Upper lobe of right lung (tissue), 1 donor: ENCODE results near the gene PRKCZ. TPM values are rescaled to one million over a fixed set of nuclear protein-coding genes. Genes with fewer than 3 reads are reported as not detected.

Experiments used
- ATAC-seq: fragments of 200-7000 bp; cut with Tn5 transposase; one replicate; pipeline ENCODE4 v1.9.1; 2020; ENCODE audit warnings: mild to moderate bottlenecking, moderate library complexity
- DNase-seq: peaks from one replicate; pipeline ENCODE4 v3.0.0-alpha.2; 2020
- H3K27ac ChIP-seq: fragments of 200-600 bp; one replicate; pipeline ENCODE4 v1.8.0; 2022
- H3K27me3 ChIP-seq: fragments of 200-600 bp; one replicate; pipeline ENCODE4 v1.8.0; 2022; ENCODE audit warnings: mild to moderate bottlenecking
- H3K36me3 ChIP-seq: fragments of 200-600 bp; one replicate; pipeline ENCODE4 v1.8.0; 2022
- H3K4me1 ChIP-seq: fragments of 200-600 bp; one replicate; pipeline ENCODE4 v1.8.0; 2022
- H3K4me3 ChIP-seq: fragments of 200-600 bp; one replicate; pipeline ENCODE4 v1.8.0; 2022; ENCODE audit warnings: mild to moderate bottlenecking
- H3K9me3 ChIP-seq: fragments of 200-600 bp; one replicate; pipeline ENCODE4 v1.8.0; 2022
- intact Hi-C: fragments of 100-400 bp; cut with DNase I; formaldehyde crosslinking; loops from one replicate; pipeline ENCODE4 v1.11.0; 2022
- long read RNA-seq: library from polyadenylated mRNA; unstranded; transcript quantifications from one replicate; pipeline ENCODE4 v2.0.0, GENCODE V29; 2021
- total RNA-seq: library from RNA; stranded (reverse); fragmentation: NEBNext Ultra II Directional; extraction: Animal tissue kit (Norgen Biotek cat#: 25700); gene quantifications from one replicate; pipeline ENCODE4 v1.2.1, GENCODE V29; 2021
- TF ChIP-seq, protein P1 (sequence below): fragments of 200-600 bp; IDR thresholded peaks from one replicate; pipeline ENCODE4 v1.8.0; 2022; ENCODE audit warnings: antibody characterized with exemption
- donor health status: DM: no; HTN: yes; CAD: no; lungs with severe emphysema.

PRKCZ gene
- 121 TPM for total RNA-seq
- long read RNA-seq, transcript PRKCZ-201 (18 exons, 2,326 nt) = major isoform, 161 of 275 reads
- long read RNA-seq, partial matches to known transcripts = 20 of 275 reads
- long read RNA-seq, other reads (novel, unspliced or antisense) = 93 of 275 reads

DNA sequence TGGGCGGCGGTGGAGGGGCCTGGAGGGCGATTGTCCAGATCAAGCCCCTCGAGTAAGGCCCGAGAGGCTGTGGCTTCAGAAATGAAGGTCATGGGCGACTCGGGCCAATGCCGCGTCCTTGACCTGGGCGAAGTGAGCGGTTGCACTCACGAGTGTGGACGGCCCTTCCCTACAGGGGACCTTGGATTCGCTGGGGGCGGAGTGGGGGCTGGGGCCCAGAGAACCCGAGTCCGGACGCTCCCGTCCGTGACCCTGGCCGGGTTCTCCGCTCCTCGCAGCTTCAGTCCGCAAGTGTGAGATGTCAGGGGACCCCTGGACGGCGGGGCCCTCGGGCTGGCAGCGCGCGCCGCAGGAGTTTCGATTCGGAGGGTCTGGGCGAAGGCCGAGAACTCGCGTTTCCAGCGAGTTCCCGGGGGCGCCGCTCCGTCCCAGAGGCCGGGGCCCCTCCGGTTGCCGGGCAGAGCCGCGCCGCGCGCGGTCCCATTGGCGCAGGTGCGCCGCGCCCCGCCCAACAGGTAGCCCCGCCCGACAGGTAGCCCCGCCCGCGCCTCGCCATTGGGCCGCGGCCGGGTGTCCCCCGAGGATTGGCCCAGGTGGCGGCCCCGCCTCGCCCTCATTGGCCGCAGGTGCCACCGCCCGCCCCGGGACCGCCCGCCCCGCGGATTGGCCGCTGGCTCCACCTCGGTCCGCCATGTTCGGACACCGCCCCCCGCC lies at the start of gene PRKCZ:
PRKCZ (plus strand) TSS at position 694 of the 714 bp plus-strand sequence. CDS start 220 bp downstream, outside the sequence.
- DNase-seq (peak; percentile 98), ATAC-seq (peak; percentile 90)
- Histone ChIP-seq H3K4me1 (peaks cover 24% of the 10 kb centered on the region), H3K4me3 (peak within 1 kb of the TSS; percentile 63), H3K27me3 (peaks cover 3% of the 10 kb centered on the region), H3K27ac (peak within 1 kb of the TSS; percentile 84), H3K9me3 (no peaks in the 10 kb centered on the region), H3K36me3 (no peaks in the 10 kb centered on the region)
- intact Hi-C loops = no loop called here
- TF ChIP-seq, protein P1, sequence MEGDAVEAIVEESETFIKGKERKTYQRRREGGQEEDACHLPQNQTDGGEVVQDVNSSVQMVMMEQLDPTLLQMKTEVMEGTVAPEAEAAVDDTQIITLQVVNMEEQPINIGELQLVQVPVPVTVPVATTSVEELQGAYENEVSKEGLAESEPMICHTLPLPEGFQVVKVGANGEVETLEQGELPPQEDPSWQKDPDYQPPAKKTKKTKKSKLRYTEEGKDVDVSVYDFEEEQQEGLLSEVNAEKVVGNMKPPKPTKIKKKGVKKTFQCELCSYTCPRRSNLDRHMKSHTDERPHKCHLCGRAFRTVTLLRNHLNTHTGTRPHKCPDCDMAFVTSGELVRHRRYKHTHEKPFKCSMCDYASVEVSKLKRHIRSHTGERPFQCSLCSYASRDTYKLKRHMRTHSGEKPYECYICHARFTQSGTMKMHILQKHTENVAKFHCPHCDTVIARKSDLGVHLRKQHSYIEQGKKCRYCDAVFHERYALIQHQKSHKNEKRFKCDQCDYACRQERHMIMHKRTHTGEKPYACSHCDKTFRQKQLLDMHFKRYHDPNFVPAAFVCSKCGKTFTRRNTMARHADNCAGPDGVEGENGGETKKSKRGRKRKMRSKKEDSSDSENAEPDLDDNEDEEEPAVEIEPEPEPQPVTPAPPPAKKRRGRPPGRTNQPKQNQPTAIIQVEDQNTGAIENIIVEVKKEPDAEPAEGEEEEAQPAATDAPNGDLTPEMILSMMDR = no peak

DNA sequence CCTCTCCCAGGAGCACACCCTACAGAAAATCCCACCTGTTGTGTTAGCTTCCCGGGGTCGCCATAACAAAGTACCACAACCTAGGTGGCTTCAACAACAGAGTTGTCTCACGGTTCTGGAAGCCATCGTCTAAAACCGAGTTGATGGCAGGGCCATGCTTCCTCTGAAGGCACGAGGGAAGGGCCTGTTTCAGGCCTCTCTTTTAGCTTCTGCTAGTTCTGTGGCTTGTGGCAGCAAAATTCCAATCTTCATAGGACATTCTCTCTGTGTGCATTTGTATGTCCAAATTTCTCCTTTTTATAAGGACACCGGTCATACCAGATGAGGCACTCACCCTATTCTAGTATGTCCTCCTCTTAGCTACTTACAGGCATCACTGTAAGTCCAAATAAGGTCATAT lies 49.8 kb upstream of the PRKCZ start:
- no peaks in the 10 kb centered on the region for H3K9me3 ChIP-seq
- ATAC-seq = no peak
- TF ChIP-seq, protein P1 = no peak
- DNase-seq = no peak
- peaks cover 31% of the 10 kb centered on the region for H3K27me3 ChIP-seq
- intact Hi-C loops = no loop called here
- H3K36me3 ChIP-seq = no peaks in the 10 kb centered on the region
- peaks cover 4% of the 10 kb centered on the region for H3K4me1 ChIP-seq
- H3K4me3 ChIP-seq = no peak overlapping the region
- no peak overlapping the region for H3K27ac ChIP-seq

DNA sequence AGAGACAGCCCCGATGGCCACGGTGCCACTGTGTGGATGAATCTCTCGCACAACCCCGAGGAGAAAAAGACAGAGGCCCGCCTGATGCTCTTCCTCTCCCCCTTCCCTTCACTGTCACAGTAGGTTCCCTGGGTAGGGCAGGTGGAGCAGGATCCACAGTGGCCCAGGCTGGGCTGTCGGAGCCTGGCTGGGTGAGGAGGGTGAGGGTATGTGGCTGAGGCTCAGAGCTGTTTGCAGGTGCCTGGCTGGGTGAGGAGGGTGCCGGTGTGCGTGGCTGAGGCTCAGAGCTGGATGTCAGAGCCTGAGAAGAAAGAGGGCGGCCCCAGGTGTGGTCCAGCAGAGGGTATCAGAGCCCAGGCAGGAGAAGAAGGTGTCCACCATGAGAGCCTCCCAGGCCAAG lies 49.4 kb upstream of the PRKCZ start:
- no peaks in the 10 kb centered on the region for H3K36me3 ChIP-seq
- peaks cover 4% of the 10 kb centered on the region for H3K4me1 ChIP-seq
- TF ChIP-seq, protein P1 = no peak
- no peaks in the 10 kb centered on the region for H3K9me3 ChIP-seq
- no peak for ATAC-seq
- no peak for DNase-seq
- intact Hi-C loops = no loop called here
- no peak overlapping the region for H3K27ac ChIP-seq
- no peak overlapping the region for H3K4me3 ChIP-seq
- H3K27me3 ChIP-seq = peaks cover 32% of the 10 kb centered on the region

DNA sequence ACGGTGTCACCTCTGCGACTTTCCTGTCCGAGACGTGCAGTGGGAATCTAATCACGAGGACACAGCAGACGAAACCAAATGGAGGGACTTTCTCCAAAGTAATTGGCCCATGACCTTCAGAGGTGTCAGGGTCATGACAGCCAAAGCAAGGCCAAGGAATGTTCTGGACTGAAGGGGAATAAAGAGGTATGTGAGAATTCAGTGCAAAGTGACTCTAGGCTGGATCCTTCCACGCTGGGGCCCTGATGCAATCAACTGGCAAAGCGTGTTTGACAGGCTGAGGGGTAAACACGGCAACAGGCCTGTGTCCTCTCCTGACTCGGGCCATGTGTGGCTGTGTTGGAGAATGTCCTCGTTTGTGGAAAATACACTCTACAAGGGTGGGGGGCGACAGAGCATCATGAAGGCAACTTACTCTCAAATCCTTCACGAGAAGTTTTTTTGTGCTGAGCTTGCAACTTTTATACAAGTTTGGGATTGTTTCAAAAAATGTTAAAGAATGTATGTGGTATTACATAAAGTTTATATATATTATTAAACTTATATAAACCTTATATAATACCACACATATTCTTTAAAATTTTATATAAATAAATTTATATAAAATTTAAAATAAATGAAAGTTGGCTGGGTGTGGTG lies 48.3 kb upstream of the PRKCZ start:
- H3K27me3 ChIP-seq = peaks cover 32% of the 10 kb centered on the region
- no peak overlapping the region for H3K4me3 ChIP-seq
- H3K36me3 ChIP-seq = no peaks in the 10 kb centered on the region
- H3K9me3 ChIP-seq = no peaks in the 10 kb centered on the region
- intact Hi-C loops = no loop called here
- peaks cover 4% of the 10 kb centered on the region for H3K4me1 ChIP-seq
- DNase-seq = peak; percentile 76
- no peak overlapping the region for H3K27ac ChIP-seq
- peak; percentile 86 for ATAC-seq
- TF ChIP-seq, protein P1 = no peak

DNA sequence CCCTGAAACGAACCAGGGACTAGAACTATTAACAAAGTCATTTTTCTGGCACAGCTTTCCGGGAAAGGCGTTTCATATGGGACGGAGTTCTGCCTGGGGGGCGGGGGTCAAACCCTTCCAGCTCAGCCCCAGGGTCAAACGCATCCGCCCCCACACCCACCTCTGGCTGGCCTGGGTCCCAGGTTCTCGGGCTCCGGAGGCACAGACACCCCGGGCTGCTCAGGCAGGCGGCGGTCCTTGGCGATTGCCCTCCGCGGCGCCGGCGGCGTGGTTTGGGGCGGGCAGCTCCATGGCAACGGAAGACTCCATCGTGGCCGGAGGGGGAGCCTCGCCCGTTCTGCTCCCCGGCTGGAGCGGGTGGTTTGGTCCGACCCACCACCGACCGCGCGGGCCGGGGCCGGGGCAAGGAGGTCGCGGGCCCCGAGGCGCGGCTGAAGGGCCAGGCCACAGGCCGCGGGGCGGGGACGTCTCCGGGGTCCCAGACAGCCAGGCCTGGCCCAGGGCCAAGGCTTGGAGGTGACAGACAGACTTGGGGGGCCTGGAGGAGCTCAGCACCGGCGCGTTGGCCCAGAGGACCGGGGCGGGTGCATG lies 46.6 kb upstream of the PRKCZ start, which contains the start of gene CFAP74:
CFAP74 (minus strand) TSS at position 246 of the 591 bp plus-strand sequence. CDS start 12,830 bp downstream, outside the sequence.
- TF ChIP-seq, protein P1 = no peak
- Histone ChIP-seq H3K27me3 (peaks cover 32% of the 10 kb centered on the region), H3K4me3 (no peak within 1 kb of the TSS), H3K9me3 (no peaks in the 10 kb centered on the region), H3K36me3 (no peaks in the 10 kb centered on the region), H3K27ac (no peak within 1 kb of the TSS), H3K4me1 (peaks cover 4% of the 10 kb centered on the region)
- ATAC-seq = peak; percentile 72
- peak; percentile 78 for DNase-seq
- intact Hi-C loops = no loop called here
